ENCODE data around the gene DDX4. TPM values are rescaled to one million over a fixed set of nuclear protein-coding genes. Genes with fewer than 3 reads are reported as not detected.
"Not testable (repeated sequence)": the region's sequence is repeated elsewhere in the genome, so short reads cannot be mapped to it uniquely, and the experiment has no call there.

The DDX4 gene
- total RNA-seq, 1 experiment from 2014 or later: not detected

- Histone ChIP-seq H3K27me3 (replicated peaks; ENCODE audit: insufficient read depth, low read depth, low read length, poor library complexity) (no peaks in the 10 kb centered on the region), H3K27ac (ENCODE audit: low read depth, low read length, poor library complexity, severe bottlenecking) (no peak overlapping the region), H3K4me1 (ENCODE audit: insufficient read depth, low read length, poor library complexity, severe bottlenecking) (no peaks in the 10 kb centered on the region), H3K9me3 (ENCODE audit: low read depth, low read length, poor library complexity, severe bottlenecking) (no peaks in the 10 kb centered on the region), H3K36me3 (ENCODE audit: insufficient read depth, low read length, poor library complexity, severe bottlenecking) (no peaks in the 10 kb centered on the region), H3K4me3 (ENCODE audit: low read depth, low read length, poor library complexity, severe bottlenecking) (no peak overlapping the region)
- no peak for DNase-seq (ENCODE audit: low spot score)
- intact Hi-C loops (cut with micrococcal nuclease; ENCODE audit: unreplicated experiment): no loop called here
- ChIA-PET POLR2A (ENCODE audit: low non-redundant PET) (no interaction called here), CTCF (no interaction called here)
- no TSS peak for BruUV-seq (replicated peaks)
- no peak for TF ChIP-seq EZH2 (IDR thresholded peaks at IDR 0.05; ENCODE audit: borderline replicate concordance, low read depth, low read length, poor library complexity, severe bottlenecking)
These were observed 23.5 kb upstream of the DDX4 start for GRCh38 chr5:55714339-55714738.

- Histone ChIP-seq H3K27me3 (replicated peaks; ENCODE audit: insufficient read depth, low read depth, low read length, poor library complexity) (no peaks in the 10 kb centered on the region), H3K4me1 (ENCODE audit: insufficient read depth, low read length, poor library complexity, severe bottlenecking) (no peaks in the 10 kb centered on the region), H3K36me3 (ENCODE audit: insufficient read depth, low read length, poor library complexity, severe bottlenecking) (no peaks in the 10 kb centered on the region), H3K4me3 (ENCODE audit: low read depth, low read length, poor library complexity, severe bottlenecking) (no peak overlapping the region), H3K9me3 (ENCODE audit: low read depth, low read length, poor library complexity, severe bottlenecking) (no peaks in the 10 kb centered on the region), H3K27ac (ENCODE audit: low read depth, low read length, poor library complexity, severe bottlenecking) (no peak overlapping the region)
- ChIA-PET CTCF (no interaction called here), POLR2A (ENCODE audit: low non-redundant PET) (no interaction called here)
- BruUV-seq (replicated peaks): no TSS peak
- intact Hi-C loops (cut with micrococcal nuclease; ENCODE audit: unreplicated experiment): no loop called here
- TF ChIP-seq CTCF (conservative IDR thresholded peaks at IDR 0.05; ENCODE audit: low read depth, low read length): no peak
- no peak for TF ChIP-seq EZH2 (IDR thresholded peaks at IDR 0.05; ENCODE audit: borderline replicate concordance, low read depth, low read length, poor library complexity, severe bottlenecking)
- DNase-seq (ENCODE audit: low spot score): no peak
These were observed 23.1 kb upstream of the DDX4 start for GRCh38 chr5:55714749-55715148.

- DNase-seq (ENCODE audit: low spot score): no peak
- BruUV-seq (replicated peaks): no TSS peak
- CTCF ChIA-PET: no interaction called here
- intact Hi-C loops (cut with micrococcal nuclease; ENCODE audit: unreplicated experiment): no loop called here
- Histone ChIP-seq H3K36me3 (ENCODE audit: insufficient read depth, low read length, poor library complexity, severe bottlenecking) (no peaks in the 10 kb centered on the region), H3K4me1 (ENCODE audit: insufficient read depth, low read length, poor library complexity, severe bottlenecking) (no peaks in the 10 kb centered on the region), H3K4me3 (ENCODE audit: low read depth, low read length, poor library complexity, severe bottlenecking) (no peak overlapping the region), H3K27me3 (replicated peaks; ENCODE audit: insufficient read depth, low read depth, low read length, poor library complexity) (no peaks in the 10 kb centered on the region), H3K27ac (ENCODE audit: low read depth, low read length, poor library complexity, severe bottlenecking) (no peak overlapping the region), H3K9me3 (ENCODE audit: low read depth, low read length, poor library complexity, severe bottlenecking) (no peaks in the 10 kb centered on the region)
- TF ChIP-seq EZH2 (IDR thresholded peaks at IDR 0.05; ENCODE audit: borderline replicate concordance, low read depth, low read length, poor library complexity, severe bottlenecking): no peak
- TF ChIP-seq CTCF (conservative IDR thresholded peaks at IDR 0.05; ENCODE audit: low read depth, low read length): no peak
- POLR2A ChIA-PET (ENCODE audit: low non-redundant PET): no interaction called here
These were observed 22.3 kb upstream of the DDX4 start for GRCh38 chr5:55715519-55716078.

- POLR2A ChIA-PET (ENCODE audit: low non-redundant PET); BruUV-seq (replicated peaks); DNase-seq (ENCODE audit: low spot score); intact Hi-C loops (cut with micrococcal nuclease; ENCODE audit: unreplicated experiment); H3K4me1 ChIP-seq (ENCODE audit: insufficient read depth, low read length, poor library complexity, severe bottlenecking); H3K9me3 ChIP-seq (ENCODE audit: low read depth, low read length, poor library complexity, severe bottlenecking); H3K27ac ChIP-seq (ENCODE audit: low read depth, low read length, poor library complexity, severe bottlenecking); H3K36me3 ChIP-seq (ENCODE audit: insufficient read depth, low read length, poor library complexity, severe bottlenecking); CTCF ChIA-PET; H3K27me3 ChIP-seq (replicated peaks; ENCODE audit: insufficient read depth, low read depth, low read length, poor library complexity); H3K4me3 ChIP-seq (ENCODE audit: low read depth, low read length, poor library complexity, severe bottlenecking): not testable (repeated sequence)
These were observed 18.8 kb upstream of the DDX4 start for GRCh38 chr5:55719026-55719425.

Data from A673 (cell line).